WTC11 (cell line): Measurements from ENCODE around the gene OR3A2.
"Not testable (repeated sequence)": the region's sequence is repeated elsewhere in the genome, so short reads cannot be mapped to it uniquely, and the experiment has no call there.

Source experiments
- FOXK1 ChIP-seq: sonication (generic); formaldehyde crosslinking; IDR thresholded peaks from 2 replicates; pipeline ENCODE4 v1.8.0; 2022; ENCODE audit warnings: mild to moderate bottlenecking, moderate library complexity, missing genetic modification reagents
- NFYB ChIP-seq: sonication (generic); formaldehyde crosslinking; conservative IDR thresholded peaks from 2 replicates; pipeline ENCODE4 v1.8.0; 2022; ENCODE audit warnings: low read depth, missing genetic modification reagents
- SMAD3 ChIP-seq: sonication (generic); formaldehyde crosslinking; IDR thresholded peaks from 2 replicates; pipeline ENCODE4 v1.8.0; 2022; ENCODE audit warnings: missing genetic modification reagents, mild to moderate bottlenecking, borderline replicate concordance
- TEAD4 ChIP-seq: sonication (generic); formaldehyde crosslinking; IDR thresholded peaks from 2 replicates; pipeline ENCODE4 v1.8.0; 2022; ENCODE audit warnings: mild to moderate bottlenecking, missing genetic modification reagents
- ZNF121 ChIP-seq: sonication (generic); formaldehyde crosslinking; IDR thresholded peaks from 2 replicates; pipeline ENCODE4 v1.8.0; 2023; ENCODE audit warnings: missing genetic modification reagents
- ZNF317 ChIP-seq: sonication (generic); formaldehyde crosslinking; IDR thresholded peaks from 2 replicates; pipeline ENCODE4 v1.8.1; 2023; ENCODE audit warnings: low read depth, mild to moderate bottlenecking, moderate library complexity, missing genetic modification reagents, borderline replicate concordance
- TF ChIP-seq, protein P1 (sequence below): fragments of 200-600 bp; IDR thresholded peaks from 2 replicates; pipeline ENCODE4 v1.8.0; 2022; ENCODE audit warnings: antibody characterized with exemption
- TF ChIP-seq, protein P2 (sequence below): sonication (generic); formaldehyde crosslinking; conservative IDR thresholded peaks from 2 replicates; pipeline ENCODE4 v1.8.1; 2022; ENCODE audit warnings: mild to moderate bottlenecking, missing genetic modification reagents
- TF ChIP-seq, protein P3 (sequence below): sonication (generic); formaldehyde crosslinking; IDR thresholded peaks from 2 replicates; pipeline ENCODE4 v1.8.0; 2022; ENCODE audit warnings: mild to moderate bottlenecking, missing genetic modification reagents

DNA sequence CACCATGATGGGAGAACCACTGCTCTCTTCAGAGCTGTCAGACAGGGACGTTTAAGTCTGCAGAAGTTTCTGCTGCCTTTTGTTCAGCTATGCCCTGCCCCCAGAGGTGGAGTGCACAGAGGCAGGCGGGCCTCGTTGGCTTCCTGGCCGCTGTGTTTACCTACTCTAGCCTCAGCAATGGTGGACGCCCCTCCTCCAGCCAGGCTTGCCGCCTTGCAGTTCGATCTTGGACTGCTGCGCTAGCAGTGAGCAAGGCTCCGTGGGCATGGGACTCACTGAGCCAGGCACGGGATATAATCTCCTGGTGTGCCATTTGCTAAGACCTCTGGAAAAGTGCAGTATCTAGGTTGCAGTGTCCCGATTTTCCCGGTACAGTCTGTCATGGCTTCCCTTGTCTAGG, 43.3 kb downstream of the OR3A2 start:
- not testable (repeated sequence) for TF ChIP-seq ZNF317 (CRISPR knock-in tag); ZNF121 (CRISPR knock-in tag); NFYB; TEAD4 (CRISPR knock-in tag); FOXK1 (CRISPR knock-in tag); SMAD3 (CRISPR knock-in tag)
- TF ChIP-seq, protein P1, sequence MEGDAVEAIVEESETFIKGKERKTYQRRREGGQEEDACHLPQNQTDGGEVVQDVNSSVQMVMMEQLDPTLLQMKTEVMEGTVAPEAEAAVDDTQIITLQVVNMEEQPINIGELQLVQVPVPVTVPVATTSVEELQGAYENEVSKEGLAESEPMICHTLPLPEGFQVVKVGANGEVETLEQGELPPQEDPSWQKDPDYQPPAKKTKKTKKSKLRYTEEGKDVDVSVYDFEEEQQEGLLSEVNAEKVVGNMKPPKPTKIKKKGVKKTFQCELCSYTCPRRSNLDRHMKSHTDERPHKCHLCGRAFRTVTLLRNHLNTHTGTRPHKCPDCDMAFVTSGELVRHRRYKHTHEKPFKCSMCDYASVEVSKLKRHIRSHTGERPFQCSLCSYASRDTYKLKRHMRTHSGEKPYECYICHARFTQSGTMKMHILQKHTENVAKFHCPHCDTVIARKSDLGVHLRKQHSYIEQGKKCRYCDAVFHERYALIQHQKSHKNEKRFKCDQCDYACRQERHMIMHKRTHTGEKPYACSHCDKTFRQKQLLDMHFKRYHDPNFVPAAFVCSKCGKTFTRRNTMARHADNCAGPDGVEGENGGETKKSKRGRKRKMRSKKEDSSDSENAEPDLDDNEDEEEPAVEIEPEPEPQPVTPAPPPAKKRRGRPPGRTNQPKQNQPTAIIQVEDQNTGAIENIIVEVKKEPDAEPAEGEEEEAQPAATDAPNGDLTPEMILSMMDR, result not testable (repeated sequence)
- TF ChIP-seq, protein P2, sequence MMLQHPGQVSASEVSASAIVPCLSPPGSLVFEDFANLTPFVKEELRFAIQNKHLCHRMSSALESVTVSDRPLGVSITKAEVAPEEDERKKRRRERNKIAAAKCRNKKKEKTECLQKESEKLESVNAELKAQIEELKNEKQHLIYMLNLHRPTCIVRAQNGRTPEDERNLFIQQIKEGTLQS, result not testable (repeated sequence)
- TF ChIP-seq, protein P3, sequence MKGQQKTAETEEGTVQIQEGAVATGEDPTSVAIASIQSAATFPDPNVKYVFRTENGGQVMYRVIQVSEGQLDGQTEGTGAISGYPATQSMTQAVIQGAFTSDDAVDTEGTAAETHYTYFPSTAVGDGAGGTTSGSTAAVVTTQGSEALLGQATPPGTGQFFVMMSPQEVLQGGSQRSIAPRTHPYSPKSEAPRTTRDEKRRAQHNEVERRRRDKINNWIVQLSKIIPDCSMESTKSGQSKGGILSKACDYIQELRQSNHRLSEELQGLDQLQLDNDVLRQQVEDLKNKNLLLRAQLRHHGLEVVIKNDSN (CRISPR knock-in tag), result not testable (repeated sequence)
